ENCODE data around the gene HDDC3. TPM values are rescaled to one million over a fixed set of nuclear protein-coding genes. Genes with fewer than 3 reads are reported as not detected.
"Not testable (repeated sequence)": the region's sequence is repeated elsewhere in the genome, so short reads cannot be mapped to it uniquely, and the experiment has no call there.

Gene HDDC3
- total RNA-seq, 1 donor from 2014 or later = 10.5 TPM

- Mint-ChIP-seq H3K27me3 (ENCODE audit: low read depth, unreplicated experiment) (peaks cover 17% of the 10 kb centered on the region), H3K27ac (ENCODE audit: unreplicated experiment) (no peak overlapping the region), H3K4me3 (ENCODE audit: unreplicated experiment) (peak overlapping the region; percentile 87), H3K36me3 (ENCODE audit: low read depth, unreplicated experiment) (peaks cover 12% of the 10 kb centered on the region), H3K9me3 (ENCODE audit: unreplicated experiment) (no peaks in the 10 kb centered on the region), H3K4me1 (ENCODE audit: low read depth, unreplicated experiment) (peaks cover 2% of the 10 kb centered on the region)
- Histone ChIP-seq H4K20me1 (ENCODE audit: insufficient read depth, low read length) (no peaks in the 10 kb centered on the region), H3K36me3 (ENCODE audit: insufficient read depth, low read length) (no peaks in the 10 kb centered on the region), H2AFZ (ENCODE audit: low read depth, low read length) (peak overlapping the region; percentile 98), H3K9ac (ENCODE audit: low read length) (peak overlapping the region; percentile 85), H3K9me3 (ENCODE audit: insufficient read depth, low read depth, low read length) (no peaks in the 10 kb centered on the region), H3K4me3 (ENCODE audit: insufficient read depth, low read depth, low read length) (peak overlapping the region; percentile 85), H3K4me2 (ENCODE audit: low read length) (peak overlapping the region; percentile 97), H3K27me3 (ENCODE audit: insufficient read depth, low read length) (no peaks in the 10 kb centered on the region), H3K27ac (ENCODE audit: low read depth, low read length) (no peak overlapping the region), H3K79me2 (ENCODE audit: insufficient read depth, low read length) (no peaks in the 10 kb centered on the region), H3K4me1 (ENCODE audit: insufficient read depth, low read length) (peaks cover 13% of the 10 kb centered on the region)
- TF ChIP-seq CTCF (IDR thresholded peaks at IDR 0.05; ENCODE audit: insufficient read depth, low read depth, low read length) (no peak), EZH2 (IDR thresholded peaks at IDR 0.05; ENCODE audit: insufficient read depth, low read length) (no peak)
- no peak for DNase-seq (ENCODE audit: low read depth)
- no peak for FAIRE-seq
These were observed 30.9 kb downstream of the HDDC3 start for GRCh38 chr15:90901175-90902039.

GRCh38 chr15:90897131-90897655, 35.2 kb downstream of the HDDC3 start:
- not testable (repeated sequence) for DNase-seq (ENCODE audit: low read depth); H3K4me3 ChIP-seq (ENCODE audit: insufficient read depth, low read depth, low read length); H3K9me3 ChIP-seq (ENCODE audit: insufficient read depth, low read depth, low read length); H3K4me1 Mint-ChIP-seq (ENCODE audit: low read depth, unreplicated experiment); H3K27me3 ChIP-seq (ENCODE audit: insufficient read depth, low read length); H3K9ac ChIP-seq (ENCODE audit: low read length); H3K27ac ChIP-seq (ENCODE audit: low read depth, low read length); H3K4me1 ChIP-seq (ENCODE audit: insufficient read depth, low read length); H3K36me3 ChIP-seq (ENCODE audit: insufficient read depth, low read length); FAIRE-seq; H2AFZ ChIP-seq (ENCODE audit: low read depth, low read length); H4K20me1 ChIP-seq (ENCODE audit: insufficient read depth, low read length); H3K36me3 Mint-ChIP-seq (ENCODE audit: low read depth, unreplicated experiment); H3K4me3 Mint-ChIP-seq (ENCODE audit: unreplicated experiment); H3K27me3 Mint-ChIP-seq (ENCODE audit: low read depth, unreplicated experiment); H3K9me3 Mint-ChIP-seq (ENCODE audit: unreplicated experiment); H3K79me2 ChIP-seq (ENCODE audit: insufficient read depth, low read length); H3K27ac Mint-ChIP-seq (ENCODE audit: unreplicated experiment); H3K4me2 ChIP-seq (ENCODE audit: low read length)

- H3K27me3 ChIP-seq (ENCODE audit: insufficient read depth, low read length) = no peaks in the 10 kb centered on the region
- no peak overlapping the region for H3K4me2 ChIP-seq (ENCODE audit: low read length)
- H4K20me1 ChIP-seq (ENCODE audit: insufficient read depth, low read length) = no peaks in the 10 kb centered on the region
- H3K4me1 ChIP-seq (ENCODE audit: insufficient read depth, low read length) = no peaks in the 10 kb centered on the region
- no peak overlapping the region for H3K27ac ChIP-seq (ENCODE audit: low read depth, low read length)
- TF ChIP-seq EZH2 (IDR thresholded peaks at IDR 0.05; ENCODE audit: insufficient read depth, low read length) (no peak), CTCF (IDR thresholded peaks at IDR 0.05; ENCODE audit: insufficient read depth, low read depth, low read length) (peak; percentile 14)
- Mint-ChIP-seq H3K4me3 (ENCODE audit: unreplicated experiment) (no peak overlapping the region), H3K36me3 (ENCODE audit: low read depth, unreplicated experiment) (peaks cover 8% of the 10 kb centered on the region), H3K27ac (ENCODE audit: unreplicated experiment) (no peak overlapping the region), H3K4me1 (ENCODE audit: low read depth, unreplicated experiment) (no peaks in the 10 kb centered on the region), H3K27me3 (ENCODE audit: low read depth, unreplicated experiment) (peaks cover 2% of the 10 kb centered on the region), H3K9me3 (ENCODE audit: unreplicated experiment) (no peaks in the 10 kb centered on the region)
- no peak overlapping the region for H3K4me3 ChIP-seq (ENCODE audit: insufficient read depth, low read depth, low read length)
- no peaks in the 10 kb centered on the region for H3K9me3 ChIP-seq (ENCODE audit: insufficient read depth, low read depth, low read length)
- DNase-seq (ENCODE audit: low read depth) (no peak), FAIRE-seq (no peak)
- H3K36me3 ChIP-seq (ENCODE audit: insufficient read depth, low read length) = no peaks in the 10 kb centered on the region
- H3K79me2 ChIP-seq (ENCODE audit: insufficient read depth, low read length) = no peaks in the 10 kb centered on the region
- no peak overlapping the region for H3K9ac ChIP-seq (ENCODE audit: low read length)
- H2AFZ ChIP-seq (ENCODE audit: low read depth, low read length) = no peak overlapping the region
These were observed 36.7 kb downstream of the HDDC3 start for GRCh38 chr15:90895571-90896117.
